ENCODE data around the gene PCDHB5.

- TF ChIP-seq CTCF (conservative IDR thresholded peaks at IDR 0.05) (no peak), ZFX (IDR thresholded peaks at IDR 0.05) (no peak)
Observed at GRCh38 chr5:141119250-141119649, 15.8 kb upstream of the PCDHB5 start.
